ENCODE data around the gene CLSTN1. TPM values are rescaled to one million over a fixed set of nuclear protein-coding genes. Genes with fewer than 3 reads are reported as not detected.

Gene CLSTN1
- total and polyA plus RNA-seq, 10 of the 15 experiments (the other 5 are each of a cell fraction or from before 2014, with no cell fraction given) = 2.7 to 64.4 (median 23.2) TPM

GRCh38 chr1:9689971-9690381 is 133.8 kb downstream of the CLSTN1 start:
- POLR2A ChIA-PET = no interaction called here
- in situ Hi-C loops (cut with MboI) = no loop called here
- no TSS peak for BruUV-seq (replicated peaks)

GRCh38 chr1:9689011-9689706 is 134.6 kb downstream of the CLSTN1 start:
- peak; percentile 73 for ATAC-seq
- peak overlapping the region; percentile 82 for H3K27ac ChIP-seq (ENCODE audit: control insufficient read depth, insufficient read depth)
- H4K20me1 ChIP-seq (ENCODE audit: control insufficient read depth, insufficient read depth) = peaks cover 2% of the 10 kb centered on the region; the same call in 1 of the 2 replicates
- no peaks in the 10 kb centered on the region for H3K9me3 ChIP-seq (replicated peaks; ENCODE audit: control insufficient read depth, insufficient read depth, low read length)
- 1% methylated on average over 45 of the region's 72 CpGs for WGBS (ENCODE audit: insufficient coverage, insufficient replicate concordance, low lambda C conversion rate, missing lambda C conversion rate)
- BruUV-seq (replicated peaks) = no TSS peak
- in situ Hi-C loops (cut with MboI) (no loop called here), intact Hi-C loops (cut with micrococcal nuclease; ENCODE audit: unreplicated experiment) (loop anchor here (2.0 kb wide), 1 partner anchor 34 kb away; no protein-coding TSS in a partner anchor)
- FAIRE-seq = peak; percentile 27
- peak overlapping the region; percentile 96 for H3K4me3 ChIP-seq
- H3K36me3 ChIP-seq (ENCODE audit: control insufficient read depth in 2 of 2, insufficient read depth in 2 of 2, low read length in 1 of 2) = peaks cover 13 to 20% of the 10 kb centered on the region in 2 experiments; a peak in 3 of 4 replicates
- SMC1A ChIA-PET (ENCODE audit: uncharacterized antibody, unreplicated experiment) = interaction anchor here (4.5 to 4.7 kb wide), 2 partner anchors 32 to 62 kb away, joined by 44 to 56 read pairs; no protein-coding TSS in a partner anchor
- peak overlapping the region; percentile 76 for H3K9ac ChIP-seq (ENCODE audit: control insufficient read depth, insufficient read depth, low read length)
- H3K79me2 ChIP-seq (ENCODE audit: control insufficient read depth, insufficient read depth, low read length) = peaks cover 85% of the 10 kb centered on the region
- peak overlapping the region; percentile 97 for H3K4me2 ChIP-seq (ENCODE audit: control insufficient read depth, insufficient read depth)
- H2AFZ ChIP-seq (ENCODE audit: control insufficient read depth, low read depth, low read length) = no peak overlapping the region; the same call in 1 of the 2 replicates
- CTCF ChIA-PET = interaction anchor here (0.7 to 5.6 kb wide), 7 partner anchors 31 to 1129 kb away, joined by 3 to 50 read pairs (median 5); no protein-coding TSS in a partner anchor
- RAD21 ChIA-PET (ENCODE audit: unreplicated experiment) = interaction anchor here (0.9 to 4.6 kb wide), 5 partner anchors 17 to 73 kb away, joined by 3 to 37 read pairs (median 3); partner anchors contain the start of gene PIK3CD
- POLR2A ChIA-PET = interaction anchor here (0.9 to 5.7 kb wide), 5 partner anchors 12 to 150 kb away, joined by 3 to 67 read pairs (median 8); partner anchors contain the start of genes PIK3CD and SLC25A33
- no peaks in the 10 kb centered on the region for H3K27me3 ChIP-seq (replicated peaks in 1 of 2; ENCODE audit: control insufficient read depth in 2 of 2, insufficient read depth in 2 of 2, low read length in 1 of 2)
- DNase-seq (ENCODE audit: low read depth, low spot score) = no peak
- H3K4me1 ChIP-seq (ENCODE audit: control insufficient read depth, insufficient read depth, low read length) = peaks cover 27% of the 10 kb centered on the region
- TF ChIP-seq ETV6 (conservative IDR thresholded peaks at IDR 0.05 in 1 of 2, IDR thresholded peaks at IDR 0.05 in 1 of 2; ENCODE audit: borderline replicate concordance in 1 of 2, low read depth in 1 of 2) = no peak
- no peak for TF ChIP-seq PML (IDR thresholded peaks at IDR 0.05; ENCODE audit: low read length)
- TF ChIP-seq IRF4 (IDR thresholded peaks at IDR 0.05; ENCODE audit: low read depth, low read length) = no peak
- no peak for TF ChIP-seq HDGF (IDR thresholded peaks at IDR 0.05)
- 0 out of 2 replicates have a peak, but pooled peaks have one; percentile 19 for TF ChIP-seq TCF3 (IDR thresholded peaks at IDR 0.05; ENCODE audit: borderline replicate concordance, insufficient read depth, low read depth, low read length)
- TF ChIP-seq ASH2L (IDR thresholded peaks at IDR 0.05; ENCODE audit: borderline replicate concordance, low read depth) = no peak
- no peak for TF ChIP-seq SRF (IDR thresholded peaks at IDR 0.05; ENCODE audit: low read depth in 2 of 2, low read length in 2 of 2)
- TF ChIP-seq PAX8 (IDR thresholded peaks at IDR 0.05) = no peak
- TF ChIP-seq ZNF24 (IDR thresholded peaks at IDR 0.05) = no peak
- no peak for TF ChIP-seq WRNIP1 (IDR thresholded peaks at IDR 0.05; ENCODE audit: borderline replicate concordance, low read depth, low read length)
- TF ChIP-seq POLR2AphosphoS2 (IDR thresholded peaks at IDR 0.05; ENCODE audit: low read depth, low read length) = no peak; the same call in 1 of the 2 replicates
- no peak for TF ChIP-seq NR2F1 (conservative IDR thresholded peaks at IDR 0.05)
- TF ChIP-seq ZNF217 (IDR thresholded peaks at IDR 0.05) = no peak
- no peak for TF ChIP-seq ATF7 (IDR thresholded peaks at IDR 0.05; ENCODE audit: low read depth)

More at GRCh38 chr1:9689971-9690381, 133.8 kb downstream of the CLSTN1 start:
- H4K20me1 ChIP-seq (ENCODE audit: control insufficient read depth, insufficient read depth) = peaks cover 2% of the 10 kb centered on the region; the same call in 1 of the 2 replicates
- H3K4me3 ChIP-seq = no peak overlapping the region
- CTCF ChIA-PET = interaction anchor here (0.6 to 0.8 kb wide), 2 partner anchors 37 to 174 kb away, joined by 3 to 5 read pairs; no protein-coding TSS in a partner anchor
- no peak for ATAC-seq
- H3K9ac ChIP-seq (ENCODE audit: control insufficient read depth, insufficient read depth, low read length) = no peak overlapping the region
- intact Hi-C loops (cut with micrococcal nuclease; ENCODE audit: unreplicated experiment) = loop anchor here (2.0 kb wide), 1 partner anchor 35 kb away; no protein-coding TSS in a partner anchor
- FAIRE-seq = no peak
- SMC1A ChIA-PET (ENCODE audit: uncharacterized antibody, unreplicated experiment) = no interaction called here
- no peaks in the 10 kb centered on the region for H3K9me3 ChIP-seq (replicated peaks; ENCODE audit: control insufficient read depth, insufficient read depth, low read length)
- RAD21 ChIA-PET (ENCODE audit: unreplicated experiment) = interaction anchor here (3.0 kb wide), 1 partner anchor 61 kb away, joined by 8 read pairs; no protein-coding TSS in a partner anchor
- peaks cover 27% of the 10 kb centered on the region for H3K4me1 ChIP-seq (ENCODE audit: control insufficient read depth, insufficient read depth, low read length)
- H3K79me2 ChIP-seq (ENCODE audit: control insufficient read depth, insufficient read depth, low read length) = peaks cover 83% of the 10 kb centered on the region
- 61% methylated on average over 23 of the region's 23 CpGs for WGBS (ENCODE audit: insufficient coverage, insufficient replicate concordance, low lambda C conversion rate, missing lambda C conversion rate)
- peaks cover 16 to 21% of the 10 kb centered on the region in 2 experiments; a peak in 3 of 4 replicates for H3K36me3 ChIP-seq (ENCODE audit: control insufficient read depth in 2 of 2, insufficient read depth in 2 of 2, low read length in 1 of 2)
- H3K27ac ChIP-seq (ENCODE audit: control insufficient read depth, insufficient read depth) = no peak overlapping the region
- no peak for TF ChIP-seq SUPT20H (IDR thresholded peaks at IDR 0.05; ENCODE audit: borderline replicate concordance, control insufficient read depth, low read depth, low read length)
- no peak for TF ChIP-seq NFYB (IDR thresholded peaks at IDR 0.05; ENCODE audit: insufficient read depth, low read depth, low read length)
- no peak overlapping the region for H2AFZ ChIP-seq (ENCODE audit: control insufficient read depth, low read depth, low read length)
- no peak for DNase-seq (ENCODE audit: low read depth, low spot score)
- no peaks in the 10 kb centered on the region for H3K27me3 ChIP-seq (replicated peaks in 1 of 2; ENCODE audit: control insufficient read depth in 2 of 2, insufficient read depth in 2 of 2, low read length in 1 of 2)
- H3K4me2 ChIP-seq (ENCODE audit: control insufficient read depth, insufficient read depth) = peak overlapping the region; percentile 56
